HepG2 (cell line): ENCODE measurements around the gene ANKS1A. TPM values are rescaled to one million over a fixed set of nuclear protein-coding genes. Genes with fewer than 3 reads are reported as not detected.

Experiments
- BRD4 ChIP-seq: sonication (generic); formaldehyde crosslinking; IDR thresholded peaks from 2 replicates; pipeline ENCODE4 v1.4.0; 2020; ENCODE audit warnings: missing genetic modification reagents
- FOXP1 ChIP-seq, 2 experiments: fragments of 450-650 bp in 1 of 2; IDR thresholded peaks; 2 replicates each; pipeline ENCODE4 v1.6.1; 2017 to 2018; ENCODE audit warnings: antibody characterized with exemption in 1 of 2
- HNRNPL ChIP-seq: fragments of 200-400 bp; formaldehyde crosslinking; IDR thresholded peaks from 2 replicates; pipeline ENCODE4 v1.6.1; 2017; ENCODE audit warnings: mild to moderate bottlenecking, low read depth, low read length
- HOXA7 ChIP-seq: sonication (generic); formaldehyde crosslinking; IDR thresholded peaks from 2 replicates; pipeline ENCODE4 v1.8.1; 2022; ENCODE audit warnings: mild to moderate bottlenecking, missing genetic modification reagents, moderate library complexity
- MEIS2 ChIP-seq: sonication (generic); formaldehyde crosslinking; IDR thresholded peaks from 2 replicates; pipeline ENCODE4 v1.9.0; 2021; ENCODE audit warnings: mild to moderate bottlenecking, missing genetic modification reagents
- PHF5A ChIP-seq: IDR thresholded peaks from one replicate; pipeline ENCODE4 v1.6.1; 2018; ENCODE audit warnings: low read depth, missing genetic modification reagents; ENCODE audit not compliant: unreplicated experiment
- RAD51 ChIP-seq: fragments of 450-650 bp; IDR thresholded peaks from 2 replicates; pipeline ENCODE4 v1.6.1; 2016; ENCODE audit warnings: borderline replicate concordance
- ZNF513 ChIP-seq: sonication (generic); formaldehyde crosslinking; conservative IDR thresholded peaks from 2 replicates; pipeline ENCODE4 v1.5.0; 2020; ENCODE audit warnings: missing genetic modification reagents
- polyA plus RNA-seq, 8 experiments: library from polyadenylated mRNA; depleted of rRNA in 3 of 8; stranded (reverse) in 7 of 8; unstranded in 1 of 8; fragments of >200 nt; fragmentation: Illumina TruSeq in 4 of 8; extraction: Trizol in 4 of 8; gene quantifications; 2 replicates each; pipeline versions ENCODE4 v1.2.1 to v1.2.3, GENCODE V29; 2011 to 2016; ENCODE audit warnings: low read depth in 4 of 8, missing spikeins in 1 of 8, mixed read lengths in 1 of 8; ENCODE audit not compliant: insufficient read depth in 1 of 8
- total RNA-seq, 5 experiments: library from RNA; depleted of rRNA; stranded (reverse); fragments of >200 nt; fragmentation: Illumina TruSeq; extraction: Trizol; gene quantifications; 2 replicates each; pipeline ENCODE4 v1.2.3, GENCODE V29; 2016; ENCODE audit warnings: low read depth in 1 of 5
- TF ChIP-seq, protein P1 (sequence below): sonication (generic); formaldehyde crosslinking; conservative IDR thresholded peaks from 2 replicates; pipeline ENCODE4 v1.4.0; 2020; ENCODE audit warnings: mild to moderate bottlenecking, missing genetic modification reagents, moderate library complexity
- TF ChIP-seq, protein P2 (sequence below): sonication (generic); formaldehyde crosslinking; IDR thresholded peaks from 2 replicates; pipeline ENCODE4 v1.4.0; 2020; ENCODE audit warnings: missing genetic modification reagents, borderline replicate concordance
- TF ChIP-seq, protein P3 (sequence below): sonication (generic); formaldehyde crosslinking; IDR thresholded peaks from 2 replicates; pipeline ENCODE4 v1.4.0; 2020; ENCODE audit warnings: missing genetic modification reagents

Gene ANKS1A
- total and polyA plus RNA-seq, 2 of the 13 experiments (the other 11 are each of a cell fraction or from before 2014, with no cell fraction given), result 7.2 to 15.1 TPM

DNA sequence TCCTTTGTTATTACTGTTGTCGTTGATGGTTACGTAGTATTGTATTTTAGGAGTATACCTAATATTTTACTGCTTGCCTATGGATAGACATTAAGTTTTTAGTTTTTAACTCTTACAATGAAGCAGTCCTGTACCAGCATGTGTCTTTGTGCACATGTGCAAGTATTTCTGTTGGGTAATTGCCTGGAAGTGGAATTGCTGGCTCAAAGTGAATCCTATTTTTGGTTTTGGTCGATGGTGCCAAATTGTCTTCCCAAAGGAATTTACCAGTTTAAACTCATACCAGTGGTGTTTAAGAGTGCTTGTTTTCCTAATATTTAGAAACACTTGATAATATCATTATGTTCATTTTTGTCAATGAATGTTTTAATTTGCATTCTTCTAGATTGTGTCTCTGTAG lies 75.5 kb downstream of the ANKS1A start (continued):
- TF ChIP-seq, protein P1, sequence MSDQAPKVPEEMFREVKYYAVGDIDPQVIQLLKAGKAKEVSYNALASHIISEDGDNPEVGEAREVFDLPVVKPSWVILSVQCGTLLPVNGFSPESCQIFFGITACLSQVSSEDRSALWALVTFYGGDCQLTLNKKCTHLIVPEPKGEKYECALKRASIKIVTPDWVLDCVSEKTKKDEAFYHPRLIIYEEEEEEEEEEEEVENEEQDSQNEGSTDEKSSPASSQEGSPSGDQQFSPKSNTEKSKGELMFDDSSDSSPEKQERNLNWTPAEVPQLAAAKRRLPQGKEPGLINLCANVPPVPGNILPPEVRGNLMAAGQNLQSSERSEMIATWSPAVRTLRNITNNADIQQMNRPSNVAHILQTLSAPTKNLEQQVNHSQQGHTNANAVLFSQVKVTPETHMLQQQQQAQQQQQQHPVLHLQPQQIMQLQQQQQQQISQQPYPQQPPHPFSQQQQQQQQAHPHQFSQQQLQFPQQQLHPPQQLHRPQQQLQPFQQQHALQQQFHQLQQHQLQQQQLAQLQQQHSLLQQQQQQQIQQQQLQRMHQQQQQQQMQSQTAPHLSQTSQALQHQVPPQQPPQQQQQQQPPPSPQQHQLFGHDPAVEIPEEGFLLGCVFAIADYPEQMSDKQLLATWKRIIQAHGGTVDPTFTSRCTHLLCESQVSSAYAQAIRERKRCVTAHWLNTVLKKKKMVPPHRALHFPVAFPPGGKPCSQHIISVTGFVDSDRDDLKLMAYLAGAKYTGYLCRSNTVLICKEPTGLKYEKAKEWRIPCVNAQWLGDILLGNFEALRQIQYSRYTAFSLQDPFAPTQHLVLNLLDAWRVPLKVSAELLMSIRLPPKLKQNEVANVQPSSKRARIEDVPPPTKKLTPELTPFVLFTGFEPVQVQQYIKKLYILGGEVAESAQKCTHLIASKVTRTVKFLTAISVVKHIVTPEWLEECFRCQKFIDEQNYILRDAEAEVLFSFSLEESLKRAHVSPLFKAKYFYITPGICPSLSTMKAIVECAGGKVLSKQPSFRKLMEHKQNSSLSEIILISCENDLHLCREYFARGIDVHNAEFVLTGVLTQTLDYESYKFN, result no peak
- TF ChIP-seq FOXP1 (IDR thresholded peaks at IDR 0.05), result no peak
- TF ChIP-seq FOXP1 (CRISPR knock-in tag; IDR thresholded peaks at IDR 0.05), result no peak
- TF ChIP-seq BRD4 (CRISPR knock-in tag), result no peak
- no peak for TF ChIP-seq HNRNPL
- no peak for TF ChIP-seq RAD51
- TF ChIP-seq, protein P2, sequence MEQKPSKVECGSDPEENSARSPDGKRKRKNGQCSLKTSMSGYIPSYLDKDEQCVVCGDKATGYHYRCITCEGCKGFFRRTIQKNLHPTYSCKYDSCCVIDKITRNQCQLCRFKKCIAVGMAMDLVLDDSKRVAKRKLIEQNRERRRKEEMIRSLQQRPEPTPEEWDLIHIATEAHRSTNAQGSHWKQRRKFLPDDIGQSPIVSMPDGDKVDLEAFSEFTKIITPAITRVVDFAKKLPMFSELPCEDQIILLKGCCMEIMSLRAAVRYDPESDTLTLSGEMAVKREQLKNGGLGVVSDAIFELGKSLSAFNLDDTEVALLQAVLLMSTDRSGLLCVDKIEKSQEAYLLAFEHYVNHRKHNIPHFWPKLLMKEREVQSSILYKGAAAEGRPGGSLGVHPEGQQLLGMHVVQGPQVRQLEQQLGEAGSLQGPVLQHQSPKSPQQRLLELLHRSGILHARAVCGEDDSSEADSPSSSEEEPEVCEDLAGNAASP (CRISPR knock-in tag), result no peak
- TF ChIP-seq HOXA7 (CRISPR knock-in tag), result no peak
- TF ChIP-seq, protein P3, sequence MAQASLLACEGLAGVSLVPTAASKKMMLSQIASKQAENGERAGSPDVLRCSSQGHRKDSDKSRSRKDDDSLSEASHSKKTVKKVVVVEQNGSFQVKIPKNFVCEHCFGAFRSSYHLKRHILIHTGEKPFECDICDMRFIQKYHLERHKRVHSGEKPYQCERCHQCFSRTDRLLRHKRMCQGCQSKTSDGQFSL (CRISPR knock-in tag), result no peak
- no peak for TF ChIP-seq ZNF513 (CRISPR knock-in tag)
- no peak for TF ChIP-seq MEIS2
- no peak for TF ChIP-seq PHF5A
